H1 (cell line): ENCODE measurements around the gene F10. TPM values are rescaled to one million over a fixed set of nuclear protein-coding genes. Genes with fewer than 3 reads are reported as not detected.

ENCODE experiments used
- polyA plus RNA-seq, 7 experiments: library from polyadenylated mRNA; depleted of rRNA in 3 of 7; stranded (reverse) in 5 of 7; unstranded in 2 of 7; fragments of >200 nt in 5 of 7; fragments of 200-250 nt in 2 of 7; gene quantifications; 1 replicate in 5 of 7; 2 replicates in 1 of 7; 4 replicates in 1 of 7; pipeline versions ENCODE4 v1.2.1 to v1.2.3, GENCODE V29; 2011 to 2013; ENCODE audit warnings: missing spikeins in 2 of 7, mixed read lengths in 2 of 7
- small RNA-seq: library from polyadenylated mRNA; stranded (forward); fragments of <200 nt; extraction: miRNeasy Mini kit (QIAGEN cat#:217004); gene quantifications from one replicate; pipeline ENCODE3, GENCODE V24; 2013; ENCODE audit not compliant: insufficient read depth
- total RNA-seq: library from RNA; stranded (reverse); fragmentation: NEBNext Ultra II Directional; extraction: Animal tissue kit (Norgen Biotek cat#: 25700); gene quantifications from 2 replicates; pipeline ENCODE4 v1.2.1, GENCODE V29; 2021

The F10 gene
- total and polyA plus RNA-seq, 2 of the 8 experiments (the other 6 are each of a cell fraction or from before 2014, with no cell fraction given): 2.0 to 4.2 TPM

Small RNAs within 50 kb of the gene (small RNA-seq; reads per million reads assigned to genes)
- not detected for gene AL137002.1

Other genes starting within 250 kb of the F10 start
- gene MCF2L, start 153.6 kb upstream of the F10 start, total RNA-seq: 22.9 and 24.4 TPM in 2 replicates
- 10.1 and 15.9 TPM in 2 replicates for gene MCF2L, start 153.6 kb upstream of the F10 start, polyA plus RNA-seq (2011; rRNA removed)
- gene F7, start 17.0 kb upstream of the F10 start, total RNA-seq: 0.43 and 0.67 TPM in 2 replicates
- gene F7, start 17.0 kb upstream of the F10 start, polyA plus RNA-seq (2011; rRNA removed): 0.85 and 0.98 TPM in 2 replicates
- gene PROZ, start 35.8 kb downstream of the F10 start, total RNA-seq: not detected in 2 replicates
- 0.05 TPM in 1 of 2 replicates, not detected in the other for gene PROZ, start 35.8 kb downstream of the F10 start, polyA plus RNA-seq (2011; rRNA removed)
- gene PCID2, start 85.9 kb downstream of the F10 start, total RNA-seq: 72.8 and 75.1 TPM in 2 replicates
- gene PCID2, start 85.9 kb downstream of the F10 start, polyA plus RNA-seq (2011; rRNA removed): 53.8 and 72.4 TPM in 2 replicates
- gene CUL4A, start 86.8 kb downstream of the F10 start, total RNA-seq: 99.3 and 101 TPM in 2 replicates
- gene CUL4A, start 86.8 kb downstream of the F10 start, polyA plus RNA-seq (2011; rRNA removed): 54.7 and 75.1 TPM in 2 replicates
- 140 and 146 TPM in 2 replicates for gene LAMP1, start 174.4 kb downstream of the F10 start, total RNA-seq
- 97.6 and 99.5 TPM in 2 replicates for gene LAMP1, start 174.4 kb downstream of the F10 start, polyA plus RNA-seq (2011; rRNA removed)
- 52.0 and 54.3 TPM in 2 replicates for gene GRTP1, start 241.3 kb downstream of the F10 start, total RNA-seq
- 34.7 and 47.5 TPM in 2 replicates for gene GRTP1, start 241.3 kb downstream of the F10 start, polyA plus RNA-seq (2011; rRNA removed)